SKM-1 (cell line): ENCODE data around the gene RAET1G.

Experiments
- DNase-seq: peaks from one replicate; lab custom pipeline; 2025; ENCODE audit not compliant: unreplicated experiment; lab: John Stamatoyannopoulos, UW

The RAET1G gene

GRCh38 chr6:149869275-149869892 lies 53.5 kb downstream of the RAET1G start:
- no peak for DNase-seq

GRCh38 chr6:149867876-149868640 lies 54.9 kb downstream of the RAET1G start:
- no peak for DNase-seq
